Upper lobe of left lung (tissue), 6 donors: ENCODE measurements around the gene SEPHS2. TPM values are rescaled to one million over a fixed set of nuclear protein-coding genes. Genes with fewer than 3 reads are reported as not detected.

Source experiments
- ATAC-seq, 2 donors: fragments of 200-7000 bp; cut with Tn5 transposase; one replicate each; pipeline ENCODE4 v1.9.1; 2022; ENCODE audit warnings: mild to moderate bottlenecking in 2 of 2, moderate library complexity in 2 of 2; ENCODE audit not compliant: low FRiP score in 2 of 2
- DNase-seq, 2 donors: peaks; one replicate each; pipeline ENCODE4 v3.0.0-alpha.2; 2019 to 2020
- H3K27ac ChIP-seq, 4 donors: fragments of 200-600 bp; sonication (generic); one replicate each; pipeline ENCODE4 v1.5.1; 2016 to 2019
- H3K27me3 ChIP-seq, 4 donors: fragments of 200-600 bp; sonication (generic); one replicate each; pipeline ENCODE4 v1.5.1; 2017 to 2019
- H3K36me3 ChIP-seq, 4 donors: fragments of 200-600 bp; sonication (generic); one replicate each; pipeline ENCODE4 v1.5.1; 2016 to 2019
- H3K4me1 ChIP-seq, 4 donors: fragments of 200-600 bp; sonication (generic); one replicate each; pipeline ENCODE4 v1.5.1; 2018 to 2019
- H3K4me3 ChIP-seq, 4 donors: fragments of 200-600 bp; sonication (generic); one replicate each; pipeline ENCODE4 v1.5.1; 2017 to 2019; ENCODE audit warnings: mild to moderate bottlenecking in 2 of 4, moderate library complexity in 1 of 4
- H3K9me3 ChIP-seq, 4 donors: fragments of 200-600 bp; sonication (generic); one replicate each; pipeline ENCODE4 v1.5.1; 2018 to 2019
- EP300 ChIP-seq, 4 donors: sonication (generic); formaldehyde crosslinking; IDR thresholded peaks; one replicate each; pipeline ENCODE4 v1.5.1; 2017; ENCODE audit warnings: antibody characterized with exemption in 4 of 4, control low read depth in 2 of 4
- POLR2A ChIP-seq, 4 donors: fragments of 450-650 bp; IDR thresholded peaks; one replicate each; pipeline ENCODE4 v1.5.1; 2016 to 2017; ENCODE audit warnings: antibody characterized with exemption in 4 of 4, mild to moderate bottlenecking in 2 of 4
- POLR2AphosphoS5 ChIP-seq, 2 donors: sonication (generic); formaldehyde crosslinking; IDR thresholded peaks; one replicate each; pipeline ENCODE4 v1.5.1; 2017; ENCODE audit warnings: antibody characterized with exemption in 2 of 2
- WGBS, 2 donors: methylation state at CpG; one replicate each; pipeline ENCODE4 v1.1.5; 2017 to 2018; 5-methylcytosine and 5-hydroxymethylcytosine counted together
- total RNA-seq, 6 donors: library from RNA; depleted of rRNA in 4 of 6; stranded (reverse); fragments of >200 nt in 4 of 6; gene quantifications; one replicate each; pipeline versions ENCODE4 v1.1.0 to v1.2.1, GENCODE V29; 2016 to 2021
- TF ChIP-seq, protein P1 (sequence below), 6 experiments: fragments of 450-650 bp in 4 of 6; fragments of 200-600 bp in 2 of 6; sonication (generic) in 2 of 6; IDR thresholded peaks; one replicate each; pipeline ENCODE4 v1.5.1; 2016 to 2019; ENCODE audit warnings: antibody characterized with exemption in 6 of 6
- donor health status: DM: no; HTN: no; CAD: no; lungs with moderate emphysema.
- donor health status: DM: no; HTN: yes; CAD: no; lungs with severe emphysema.

SEPHS2 gene
- total RNA-seq, 6 donors from 2014 or later, result 34.7 to 64.0 (median 38.2) TPM

DNA sequence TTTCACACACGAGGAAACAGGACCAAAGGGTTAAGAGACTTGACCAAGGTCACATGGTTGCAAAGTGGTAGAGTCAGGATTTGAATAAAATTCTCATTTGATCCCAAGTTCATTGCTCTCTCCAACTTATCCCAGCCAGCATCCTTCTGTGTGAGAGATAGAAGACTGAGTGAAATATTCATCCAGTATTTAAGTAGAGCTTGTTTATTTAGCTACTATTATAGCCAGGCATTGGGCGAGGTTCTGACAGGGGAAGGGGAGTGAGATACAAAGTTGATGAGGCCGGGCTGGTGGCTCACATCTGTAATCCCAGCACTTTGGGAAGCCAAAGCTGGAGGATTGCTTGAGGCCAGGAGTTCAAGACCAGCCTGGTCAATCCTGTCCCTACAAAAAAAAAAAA is 31.3 kb upstream of the SEPHS2 start:
- Histone ChIP-seq H3K27me3 (no peaks in the 10 kb centered on the region), H3K9me3 (no peaks in the 10 kb centered on the region), H3K4me1 (peaks cover 0 to 8% (median 0%) of the 10 kb centered on the region in 4 donors), H3K4me3 (no peak overlapping the region), H3K27ac (no peak overlapping the region), H3K36me3 (no peaks in the 10 kb centered on the region)
- TF ChIP-seq POLR2AphosphoS5 (IDR thresholded peaks at IDR 0.05) (no peak), POLR2A (IDR thresholded peaks at IDR 0.05) (no peak), EP300 (IDR thresholded peaks at IDR 0.05) (no peak)
- TF ChIP-seq, protein P1, sequence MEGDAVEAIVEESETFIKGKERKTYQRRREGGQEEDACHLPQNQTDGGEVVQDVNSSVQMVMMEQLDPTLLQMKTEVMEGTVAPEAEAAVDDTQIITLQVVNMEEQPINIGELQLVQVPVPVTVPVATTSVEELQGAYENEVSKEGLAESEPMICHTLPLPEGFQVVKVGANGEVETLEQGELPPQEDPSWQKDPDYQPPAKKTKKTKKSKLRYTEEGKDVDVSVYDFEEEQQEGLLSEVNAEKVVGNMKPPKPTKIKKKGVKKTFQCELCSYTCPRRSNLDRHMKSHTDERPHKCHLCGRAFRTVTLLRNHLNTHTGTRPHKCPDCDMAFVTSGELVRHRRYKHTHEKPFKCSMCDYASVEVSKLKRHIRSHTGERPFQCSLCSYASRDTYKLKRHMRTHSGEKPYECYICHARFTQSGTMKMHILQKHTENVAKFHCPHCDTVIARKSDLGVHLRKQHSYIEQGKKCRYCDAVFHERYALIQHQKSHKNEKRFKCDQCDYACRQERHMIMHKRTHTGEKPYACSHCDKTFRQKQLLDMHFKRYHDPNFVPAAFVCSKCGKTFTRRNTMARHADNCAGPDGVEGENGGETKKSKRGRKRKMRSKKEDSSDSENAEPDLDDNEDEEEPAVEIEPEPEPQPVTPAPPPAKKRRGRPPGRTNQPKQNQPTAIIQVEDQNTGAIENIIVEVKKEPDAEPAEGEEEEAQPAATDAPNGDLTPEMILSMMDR (IDR thresholded peaks at IDR 0.05), result no peak
- 62 to 73% methylated on average over 3 of the region's 3 CpGs for whole genome bisulfite sequencing, 2 donors
- ATAC-seq, result no peak
- no peak for DNase-seq

DNA sequence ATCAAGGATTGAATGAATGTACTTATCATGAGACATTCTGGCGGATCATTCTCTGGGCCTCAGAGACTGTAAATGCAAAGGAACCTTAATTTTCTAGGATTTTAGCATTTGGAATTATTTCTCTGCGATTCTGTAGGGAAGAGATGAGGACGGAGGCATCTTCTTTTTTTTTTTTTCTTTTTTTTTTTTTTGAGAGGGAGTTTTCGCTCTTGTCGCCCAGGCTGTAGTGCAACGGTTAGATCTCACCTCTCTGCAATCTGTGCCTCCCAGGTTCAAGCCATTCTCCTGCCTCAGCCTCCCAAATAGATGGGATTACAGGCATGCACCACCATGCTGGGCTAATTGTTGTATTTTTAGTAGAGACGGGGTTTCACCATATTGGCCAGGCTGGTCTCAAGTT is 29.0 kb upstream of the SEPHS2 start:
- ATAC-seq (no peak), DNase-seq (no peak)
- WGBS, 2 donors, result 78 to 87% methylated on average over 7 of the region's 7 CpGs
- no peaks in the 10 kb centered on the region for H3K9me3 ChIP-seq
- peaks cover 0 to 12% (median 3%) of the 10 kb centered on the region in 4 donors for H3K4me1 ChIP-seq
- H3K27me3 ChIP-seq, result no peaks in the 10 kb centered on the region
- TF ChIP-seq EP300 (IDR thresholded peaks at IDR 0.05) (no peak), POLR2A (IDR thresholded peaks at IDR 0.05) (no peak), POLR2AphosphoS5 (IDR thresholded peaks at IDR 0.05) (no peak)
- TF ChIP-seq, protein P1 (IDR thresholded peaks at IDR 0.05), result no peak
- H3K36me3 ChIP-seq, result no peaks in the 10 kb centered on the region
- H3K27ac ChIP-seq, result no peak overlapping the region
- peak overlapping the region in 2 of 4 donors; percentile 39 to 43 for H3K4me3 ChIP-seq

DNA sequence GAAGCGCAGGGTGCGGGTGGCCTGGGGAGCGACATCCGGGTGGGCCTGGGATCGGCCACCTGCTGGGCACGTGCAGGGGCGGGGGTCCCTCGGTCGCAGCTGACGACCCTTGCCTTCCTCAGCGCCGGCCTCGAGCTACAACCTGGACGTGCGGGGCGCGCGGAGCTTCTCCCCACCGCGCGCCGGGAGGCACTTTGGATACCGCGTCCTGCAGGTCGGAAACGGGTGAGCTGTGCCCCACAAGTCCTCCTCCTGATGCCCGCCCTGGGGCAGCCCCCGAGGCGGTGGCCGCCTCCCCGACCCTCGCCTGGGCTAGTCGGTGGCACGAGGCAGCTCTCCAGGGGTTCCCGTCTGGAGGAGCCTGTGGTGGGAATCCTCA is 28.4 kb upstream of the SEPHS2 start:
- DNase-seq (peak in 1 of 2 donors; percentile 69), ATAC-seq (no peak)
- 42% methylated on average over 17 of the region's 35 CpGs; no CpG with 5 or more reads in 1 of the 2 donors for WGBS, 2 donors
- Histone ChIP-seq H3K27me3 (no peaks in the 10 kb centered on the region), H3K4me1 (peaks cover 0 to 12% (median 4%) of the 10 kb centered on the region in 4 donors), H3K9me3 (no peaks in the 10 kb centered on the region), H3K36me3 (no peaks in the 10 kb centered on the region), H3K27ac (peak overlapping the region in 3 of 4 donors; percentile 30 to 84 (median 73)), H3K4me3 (peak overlapping the region in 3 of 4 donors; percentile 21 to 43 (median 39))
- TF ChIP-seq, protein P1 (IDR thresholded peaks at IDR 0.05), result no peak
- TF ChIP-seq EP300 (IDR thresholded peaks at IDR 0.05) (no peak), POLR2AphosphoS5 (IDR thresholded peaks at IDR 0.05) (no peak), POLR2A (IDR thresholded peaks at IDR 0.05) (no peak)

DNA sequence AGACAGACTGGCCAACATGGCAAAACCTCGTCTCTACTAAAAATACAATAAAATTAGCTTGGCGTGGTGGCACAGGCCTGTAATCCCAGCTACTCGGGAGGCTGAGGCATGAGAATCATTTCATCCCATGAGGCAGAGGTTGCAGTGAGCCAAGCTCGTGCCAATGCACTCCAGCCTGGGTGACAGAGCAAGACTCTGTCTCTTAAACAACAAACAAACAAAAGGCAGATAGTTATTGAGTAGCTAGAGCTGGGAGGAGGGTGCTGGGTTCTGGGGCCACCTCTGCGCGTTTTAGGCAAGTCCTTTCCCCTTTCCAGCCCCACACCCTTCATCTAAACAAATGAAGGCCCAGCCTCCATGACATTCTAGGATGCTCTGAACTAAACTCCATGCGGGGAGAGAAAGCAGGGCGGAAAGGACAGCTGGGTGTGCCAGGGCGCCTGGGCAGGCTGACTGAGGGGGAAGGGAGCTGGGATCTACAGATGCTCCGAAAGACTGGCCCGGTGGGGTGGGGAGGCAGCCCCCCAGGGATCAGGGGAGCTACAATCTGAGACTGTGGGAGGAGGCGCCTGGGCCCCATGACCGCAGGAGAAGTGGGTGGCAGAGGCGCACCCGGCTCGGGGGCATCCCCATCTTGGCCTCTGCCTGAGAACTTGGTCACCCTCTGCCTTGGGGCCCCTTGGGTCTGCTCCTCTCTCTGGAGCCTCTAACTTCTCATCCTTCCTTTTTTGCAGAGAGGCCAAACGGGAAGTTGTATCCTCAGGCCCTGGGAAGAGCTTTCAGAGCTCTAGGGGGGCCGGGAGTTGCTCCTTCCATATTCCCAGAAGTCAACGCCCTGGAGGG is 27.8 kb upstream of the SEPHS2 start:
- Histone ChIP-seq H3K36me3 (no peaks in the 10 kb centered on the region), H3K4me3 (peak overlapping the region in 3 of 4 donors; percentile 21 to 43 (median 39)), H3K27me3 (no peaks in the 10 kb centered on the region), H3K27ac (peak overlapping the region; percentile 30 to 84 (median 62)), H3K9me3 (no peaks in the 10 kb centered on the region), H3K4me1 (peaks cover 0 to 12% (median 4%) of the 10 kb centered on the region in 4 donors)
- DNase-seq, result peak; percentile 48 to 65
- no peak for TF ChIP-seq EP300 (IDR thresholded peaks at IDR 0.05)
- TF ChIP-seq, protein P1 (IDR thresholded peaks at IDR 0.05), result no peak
- TF ChIP-seq POLR2A (IDR thresholded peaks at IDR 0.05), result no peak
- TF ChIP-seq POLR2AphosphoS5 (IDR thresholded peaks at IDR 0.05), result no peak
- 53 to 70% methylated on average over 15 to 19 of the region's 19 CpGs for WGBS, 2 donors
- peak; percentile 38 to 49 for ATAC-seq
